ENCODE data around the gene RELN.

DNA sequence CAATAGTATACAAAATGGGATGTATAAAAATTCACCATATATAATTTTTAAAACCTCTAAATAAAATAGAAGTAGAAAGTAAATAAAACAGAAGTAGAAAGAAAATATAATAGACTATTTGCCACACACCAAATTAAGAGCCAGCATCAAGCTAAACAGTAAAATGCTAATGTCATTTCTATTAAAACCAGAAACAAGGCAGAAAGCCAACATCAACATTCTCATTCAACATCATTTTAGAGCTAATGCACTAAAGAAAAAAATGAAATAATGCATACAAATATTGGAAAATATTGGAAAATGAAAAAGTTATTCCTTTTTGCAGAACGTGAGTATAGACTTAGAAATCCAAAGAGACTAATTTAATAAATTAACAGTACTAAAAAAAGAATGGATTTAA is 23.4 kb upstream of the RELN start:
- TF ChIP-seq, protein P1, sequence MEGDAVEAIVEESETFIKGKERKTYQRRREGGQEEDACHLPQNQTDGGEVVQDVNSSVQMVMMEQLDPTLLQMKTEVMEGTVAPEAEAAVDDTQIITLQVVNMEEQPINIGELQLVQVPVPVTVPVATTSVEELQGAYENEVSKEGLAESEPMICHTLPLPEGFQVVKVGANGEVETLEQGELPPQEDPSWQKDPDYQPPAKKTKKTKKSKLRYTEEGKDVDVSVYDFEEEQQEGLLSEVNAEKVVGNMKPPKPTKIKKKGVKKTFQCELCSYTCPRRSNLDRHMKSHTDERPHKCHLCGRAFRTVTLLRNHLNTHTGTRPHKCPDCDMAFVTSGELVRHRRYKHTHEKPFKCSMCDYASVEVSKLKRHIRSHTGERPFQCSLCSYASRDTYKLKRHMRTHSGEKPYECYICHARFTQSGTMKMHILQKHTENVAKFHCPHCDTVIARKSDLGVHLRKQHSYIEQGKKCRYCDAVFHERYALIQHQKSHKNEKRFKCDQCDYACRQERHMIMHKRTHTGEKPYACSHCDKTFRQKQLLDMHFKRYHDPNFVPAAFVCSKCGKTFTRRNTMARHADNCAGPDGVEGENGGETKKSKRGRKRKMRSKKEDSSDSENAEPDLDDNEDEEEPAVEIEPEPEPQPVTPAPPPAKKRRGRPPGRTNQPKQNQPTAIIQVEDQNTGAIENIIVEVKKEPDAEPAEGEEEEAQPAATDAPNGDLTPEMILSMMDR (conservative IDR thresholded peaks at IDR 0.05; ENCODE audit: low read length) = no peak
- no peak for TF ChIP-seq EZH2phosphoT487 (IDR thresholded peaks at IDR 0.05; ENCODE audit: borderline replicate concordance)
